ENCODE measurements around the gene TEX9. TPM values are rescaled to one million over a fixed set of nuclear protein-coding genes. Genes with fewer than 3 reads are reported as not detected.

The TEX9 gene
- total and polyA plus RNA-seq, 10 donors, result 2.4 to 21.4 (median 5.8) TPM

GRCh38 chr15:56337084-56337725 lies 28.0 kb upstream of the TEX9 start:
- TF ChIP-seq POLR2A (IDR thresholded peaks at IDR 0.05), result no peak
- TF ChIP-seq POLR2AphosphoS5 (IDR thresholded peaks at IDR 0.05), result no peak
- TF ChIP-seq, protein P1, sequence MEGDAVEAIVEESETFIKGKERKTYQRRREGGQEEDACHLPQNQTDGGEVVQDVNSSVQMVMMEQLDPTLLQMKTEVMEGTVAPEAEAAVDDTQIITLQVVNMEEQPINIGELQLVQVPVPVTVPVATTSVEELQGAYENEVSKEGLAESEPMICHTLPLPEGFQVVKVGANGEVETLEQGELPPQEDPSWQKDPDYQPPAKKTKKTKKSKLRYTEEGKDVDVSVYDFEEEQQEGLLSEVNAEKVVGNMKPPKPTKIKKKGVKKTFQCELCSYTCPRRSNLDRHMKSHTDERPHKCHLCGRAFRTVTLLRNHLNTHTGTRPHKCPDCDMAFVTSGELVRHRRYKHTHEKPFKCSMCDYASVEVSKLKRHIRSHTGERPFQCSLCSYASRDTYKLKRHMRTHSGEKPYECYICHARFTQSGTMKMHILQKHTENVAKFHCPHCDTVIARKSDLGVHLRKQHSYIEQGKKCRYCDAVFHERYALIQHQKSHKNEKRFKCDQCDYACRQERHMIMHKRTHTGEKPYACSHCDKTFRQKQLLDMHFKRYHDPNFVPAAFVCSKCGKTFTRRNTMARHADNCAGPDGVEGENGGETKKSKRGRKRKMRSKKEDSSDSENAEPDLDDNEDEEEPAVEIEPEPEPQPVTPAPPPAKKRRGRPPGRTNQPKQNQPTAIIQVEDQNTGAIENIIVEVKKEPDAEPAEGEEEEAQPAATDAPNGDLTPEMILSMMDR (IDR thresholded peaks at IDR 0.05 in 8 of 11, conservative IDR thresholded peaks at IDR 0.05 in 3 of 11), result no peak
- Histone ChIP-seq H3K27me3 (replicated peaks in 1 of 7) (no peaks in the 10 kb centered on the region), H3K9me3 (peaks cover 0 to 20% (median 13%) of the 10 kb centered on the region in 8 donors), H3K27ac (no peak overlapping the region), H3K4me1 (no peaks in the 10 kb centered on the region), H3K36me3 (no peaks in the 10 kb centered on the region), H3K4me3 (no peak overlapping the region)
- intact Hi-C loops (cut with DNase I; ENCODE audit: low total_unique reads), result no loop called here
- WGBS, 5 donors, result 76 to 87% (median 79%) methylated on average over 2 of the region's 2 CpGs
- DNase-seq, result no peak

DNA sequence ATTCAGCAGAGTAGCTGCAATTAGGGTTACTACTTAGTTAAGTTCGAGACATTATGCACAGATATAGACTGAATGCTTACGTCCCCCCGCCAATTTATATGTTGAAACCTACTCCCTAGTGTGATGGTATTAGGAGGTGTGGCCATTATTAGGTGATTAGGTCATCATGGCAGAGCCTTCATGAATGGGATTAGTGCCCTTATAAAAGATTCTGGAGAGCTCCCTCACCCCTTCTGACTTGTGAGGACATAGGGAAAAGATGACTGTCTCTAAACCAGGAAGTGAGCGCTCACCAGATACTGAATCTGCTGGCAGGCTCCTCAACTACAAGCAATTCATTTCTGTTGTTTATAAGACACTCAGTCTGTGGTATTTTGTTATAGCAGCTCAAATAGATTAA lies 25.6 kb upstream of the TEX9 start:
- H3K36me3 ChIP-seq, result no peaks in the 10 kb centered on the region
- no peak overlapping the region for H3K27ac ChIP-seq
- no peak for DNase-seq
- no peak overlapping the region for H3K4me3 ChIP-seq
- no peaks in the 10 kb centered on the region for H3K27me3 ChIP-seq (replicated peaks in 1 of 7)
- 73 to 98% (median 94%) methylated on average over 4 of the region's 4 CpGs for WGBS, 5 donors
- TF ChIP-seq POLR2A (IDR thresholded peaks at IDR 0.05) (no peak), POLR2AphosphoS5 (IDR thresholded peaks at IDR 0.05) (no peak)
- TF ChIP-seq, protein P1 (IDR thresholded peaks at IDR 0.05 in 8 of 11, conservative IDR thresholded peaks at IDR 0.05 in 3 of 11), result no peak
- intact Hi-C loops (cut with DNase I; ENCODE audit: low total_unique reads), result no loop called here
- H3K4me1 ChIP-seq, result no peaks in the 10 kb centered on the region
- H3K9me3 ChIP-seq, result peaks cover 0 to 2% (median 0%) of the 10 kb centered on the region in 8 donors

GRCh38 chr15:56341201-56341600 lies 24.0 kb upstream of the TEX9 start:
- no peak for TF ChIP-seq POLR2AphosphoS5 (IDR thresholded peaks at IDR 0.05)
- TF ChIP-seq, protein P1 (IDR thresholded peaks at IDR 0.05 in 8 of 11, conservative IDR thresholded peaks at IDR 0.05 in 3 of 11), result no peak
- no peak for TF ChIP-seq POLR2A (IDR thresholded peaks at IDR 0.05)
- Histone ChIP-seq H3K4me1 (no peaks in the 10 kb centered on the region), H3K27ac (no peak overlapping the region), H3K36me3 (no peaks in the 10 kb centered on the region), H3K27me3 (replicated peaks in 1 of 7) (no peaks in the 10 kb centered on the region), H3K4me3 (no peak overlapping the region), H3K9me3 (no peaks in the 10 kb centered on the region)
- intact Hi-C loops (cut with DNase I; ENCODE audit: low total_unique reads), result no loop called here
- no peak for DNase-seq
- WGBS, 5 donors, result 87 to 94% (median 91%) methylated on average over 3 of the region's 3 CpGs

DNA sequence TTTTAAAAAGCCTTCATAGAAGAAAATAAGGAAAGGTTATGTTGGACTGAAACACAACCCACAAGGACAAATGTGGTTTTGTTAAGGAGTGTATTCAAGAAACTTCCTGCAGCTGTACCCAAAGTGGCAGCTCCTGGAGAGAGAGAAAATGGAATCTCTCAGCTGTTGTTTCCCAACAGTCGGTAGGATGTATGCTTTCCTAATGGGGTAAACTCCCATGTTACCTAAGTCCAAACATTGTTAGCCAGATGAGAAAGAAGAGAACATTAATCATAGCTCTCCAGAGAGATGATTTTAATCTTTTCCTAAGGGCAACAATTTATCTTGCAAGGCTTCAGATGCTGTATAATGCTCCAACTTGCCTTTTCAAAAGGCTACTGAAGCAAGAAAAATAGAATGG lies 22.6 kb upstream of the TEX9 start:
- H3K27ac ChIP-seq, result no peak overlapping the region
- DNase-seq, result no peak
- TF ChIP-seq POLR2A (IDR thresholded peaks at IDR 0.05), result no peak
- no peak for TF ChIP-seq POLR2AphosphoS5 (IDR thresholded peaks at IDR 0.05)
- H3K4me1 ChIP-seq, result no peaks in the 10 kb centered on the region
- no peaks in the 10 kb centered on the region for H3K36me3 ChIP-seq
- H3K27me3 ChIP-seq (replicated peaks in 1 of 7), result no peaks in the 10 kb centered on the region
- 50 to 67% (median 62%) methylated on average over 1 of the region's 1 CpG for whole genome bisulfite sequencing, 5 donors
- intact Hi-C loops (cut with DNase I; ENCODE audit: low total_unique reads), result no loop called here
- no peak overlapping the region for H3K4me3 ChIP-seq
- H3K9me3 ChIP-seq, result no peaks in the 10 kb centered on the region
